Vagina (tissue), 2 donors: ENCODE results near the gene CASR.

ENCODE experiments used
- POLR2A ChIP-seq, 2 donors: fragments of 450-650 bp; IDR thresholded peaks; one replicate each; pipeline ENCODE4 v1.6.1; 2017; ENCODE audit warnings: antibody characterized with exemption in 2 of 2, mild to moderate bottlenecking in 2 of 2, moderate library complexity in 2 of 2
- TF ChIP-seq, protein P1 (sequence below), 3 experiments: fragments of 450-650 bp in 2 of 3; fragments of 200-600 bp in 1 of 3; sonication (generic) in 1 of 3; IDR thresholded peaks; one replicate each; pipeline ENCODE4 v1.5.1; 2017 to 2019; ENCODE audit warnings: antibody characterized with exemption in 3 of 3, mild to moderate bottlenecking in 2 of 3, moderate library complexity in 2 of 3

DNA sequence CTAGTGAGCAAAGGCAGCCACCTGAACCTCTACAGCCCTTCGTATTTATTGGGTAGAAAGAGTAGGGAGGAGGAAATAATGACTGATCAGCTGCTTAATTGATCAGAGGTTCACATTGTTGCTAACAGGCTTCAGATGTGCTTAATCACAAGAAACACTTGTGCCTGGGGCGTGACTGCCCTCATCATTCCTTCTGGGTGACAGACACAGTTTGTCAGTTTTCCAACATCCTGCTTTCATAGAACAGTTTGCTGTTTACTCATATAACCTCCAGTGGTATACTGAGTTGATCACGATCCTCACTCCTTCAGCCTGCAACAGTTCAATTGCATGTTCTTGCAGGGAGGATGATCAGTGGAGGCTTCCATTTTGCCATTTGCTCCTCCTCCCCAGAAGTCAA lies 13.6 kb upstream of the CASR start:
- TF ChIP-seq, protein P1, sequence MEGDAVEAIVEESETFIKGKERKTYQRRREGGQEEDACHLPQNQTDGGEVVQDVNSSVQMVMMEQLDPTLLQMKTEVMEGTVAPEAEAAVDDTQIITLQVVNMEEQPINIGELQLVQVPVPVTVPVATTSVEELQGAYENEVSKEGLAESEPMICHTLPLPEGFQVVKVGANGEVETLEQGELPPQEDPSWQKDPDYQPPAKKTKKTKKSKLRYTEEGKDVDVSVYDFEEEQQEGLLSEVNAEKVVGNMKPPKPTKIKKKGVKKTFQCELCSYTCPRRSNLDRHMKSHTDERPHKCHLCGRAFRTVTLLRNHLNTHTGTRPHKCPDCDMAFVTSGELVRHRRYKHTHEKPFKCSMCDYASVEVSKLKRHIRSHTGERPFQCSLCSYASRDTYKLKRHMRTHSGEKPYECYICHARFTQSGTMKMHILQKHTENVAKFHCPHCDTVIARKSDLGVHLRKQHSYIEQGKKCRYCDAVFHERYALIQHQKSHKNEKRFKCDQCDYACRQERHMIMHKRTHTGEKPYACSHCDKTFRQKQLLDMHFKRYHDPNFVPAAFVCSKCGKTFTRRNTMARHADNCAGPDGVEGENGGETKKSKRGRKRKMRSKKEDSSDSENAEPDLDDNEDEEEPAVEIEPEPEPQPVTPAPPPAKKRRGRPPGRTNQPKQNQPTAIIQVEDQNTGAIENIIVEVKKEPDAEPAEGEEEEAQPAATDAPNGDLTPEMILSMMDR (IDR thresholded peaks at IDR 0.05), result no peak
- TF ChIP-seq POLR2A (IDR thresholded peaks at IDR 0.05), result no peak
